ENCODE data around the gene DOCK7.

DOCK7 gene

GRCh38 chr1:62417351-62417999, 270.7 kb downstream of the DOCK7 start:
- TF ChIP-seq CTCF (IDR thresholded peaks at IDR 0.05; ENCODE audit: insufficient read depth, low read depth, low read length, missing control alignments): no peak
- DNase-seq (ENCODE audit: low read depth): no peak
- H3K4me3 ChIP-seq (ENCODE audit: low read length): no peak overlapping the region

GRCh38 chr1:62415687-62416086, 272.5 kb downstream of the DOCK7 start:
- no peak for DNase-seq (ENCODE audit: low read depth)
- H3K4me3 ChIP-seq (ENCODE audit: low read length): no peak overlapping the region
- no peak for TF ChIP-seq CTCF (IDR thresholded peaks at IDR 0.05; ENCODE audit: insufficient read depth, low read depth, low read length, missing control alignments)

GRCh38 chr1:62407398-62408009, 280.7 kb downstream of the DOCK7 start:
- TF ChIP-seq CTCF (IDR thresholded peaks at IDR 0.05; ENCODE audit: insufficient read depth, low read depth, low read length, missing control alignments): peak; percentile 65
- no peak overlapping the region for H3K4me3 ChIP-seq (ENCODE audit: low read length)
- peak; percentile 68 for DNase-seq (ENCODE audit: low read depth)

GRCh38 chr1:62406576-62406975, 281.6 kb downstream of the DOCK7 start:
- DNase-seq (ENCODE audit: low read depth): no peak
- H3K4me3 ChIP-seq (ENCODE audit: low read length): no peak overlapping the region
- TF ChIP-seq CTCF (IDR thresholded peaks at IDR 0.05; ENCODE audit: insufficient read depth, low read depth, low read length, missing control alignments): no peak

GRCh38 chr1:62405247-62405646, 282.9 kb downstream of the DOCK7 start:
- no peak for DNase-seq (ENCODE audit: low read depth)
- TF ChIP-seq CTCF (IDR thresholded peaks at IDR 0.05; ENCODE audit: insufficient read depth, low read depth, low read length, missing control alignments): no peak
- H3K4me3 ChIP-seq (ENCODE audit: low read length): no peak overlapping the region
